Measurements from ENCODE around the gene PRR12. TPM values are rescaled to one million over a fixed set of nuclear protein-coding genes. Genes with fewer than 3 reads are reported as not detected.

Gene PRR12
- total and polyA plus RNA-seq, 2 donors (not counting 3 experiments of a cell fraction or from before 2014, with no cell fraction given), result 1.9 to 37.0 TPM

DNA sequence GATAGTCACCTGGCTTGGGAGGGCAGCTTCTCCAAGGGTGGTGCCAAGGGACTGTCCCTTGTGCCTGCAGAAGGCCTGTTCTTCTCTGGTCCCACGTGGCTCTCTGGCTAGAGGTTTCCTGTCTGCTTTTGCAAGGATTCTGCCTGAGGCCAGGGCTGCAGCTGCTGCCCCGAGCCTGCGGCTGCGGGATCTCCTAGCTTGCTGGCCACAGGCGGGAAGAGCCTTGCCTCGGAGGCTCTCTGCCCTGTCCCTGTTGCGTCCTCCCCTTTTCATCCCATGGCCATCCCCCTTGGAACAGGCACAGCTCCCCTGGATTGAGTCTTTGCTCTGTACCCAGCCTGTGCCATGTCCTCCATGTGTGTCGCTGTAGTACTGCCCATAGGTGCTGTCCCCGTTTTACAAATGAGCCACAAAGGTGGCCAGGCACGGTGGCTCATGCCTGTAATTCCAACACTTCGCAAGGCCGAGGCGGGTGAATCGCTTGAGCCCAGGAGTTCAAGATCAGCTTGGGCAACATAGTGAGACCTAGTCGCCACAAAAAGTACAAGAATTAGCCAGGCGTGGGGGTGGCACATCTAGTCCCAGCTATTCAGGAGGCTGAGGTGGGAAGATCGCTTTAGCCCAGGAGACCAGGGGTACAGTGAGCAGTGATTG, 65.6 kb downstream of the PRR12 start:
- CTCF ChIA-PET, result interaction anchor here (1.3 to 1.6 kb wide), 2 partner anchors 8 to 15 kb away, joined by 3 to 6 read pairs; no protein-coding TSS in a partner anchor
- Histone ChIP-seq H3K27me3 (ENCODE audit: control insufficient read depth in 2 of 2, insufficient read depth in 2 of 2, low read length in 2 of 2) (no peaks in the 10 kb centered on the region), H3K79me2 (ENCODE audit: control insufficient read depth, insufficient read depth, low read length) (no peaks in the 10 kb centered on the region), H4K20me1 (replicated peaks; ENCODE audit: control insufficient read depth, extremely low read depth, insufficient read depth, low read length) (no peaks in the 10 kb centered on the region), H2AFZ (ENCODE audit: low read depth, low read length) (no peak overlapping the region), H3K4me3 (replicated peaks in 1 of 3; ENCODE audit: insufficient read depth in 1 of 3, low read depth in 1 of 3, low read length in 3 of 3) (no peak overlapping the region), H3K4me2 (ENCODE audit: insufficient read depth, low read length) (no peak overlapping the region), H3K9me1 (replicated peaks; ENCODE audit: control insufficient read depth, extremely low read depth, insufficient read depth, low read length) (no peaks in the 10 kb centered on the region), H3K4me1 (ENCODE audit: control insufficient read depth, extremely low read depth, insufficient read depth, low read length) (no peaks in the 10 kb centered on the region), H3K9ac (replicated peaks; ENCODE audit: extremely low read depth, insufficient read depth, low read length) (no peak overlapping the region), H3K36me3 (ENCODE audit: control insufficient read depth in 2 of 2, extremely low read depth in 1 of 2, insufficient read depth in 2 of 2, low read length in 2 of 2) (peaks cover 22 to 67% of the 10 kb centered on the region in 2 experiments), H3K9me3 (replicated peaks; ENCODE audit: control insufficient read depth, insufficient read depth, low read length) (no peaks in the 10 kb centered on the region), H3K27ac (ENCODE audit: insufficient read depth, low read depth, low read length) (no peak overlapping the region)
- FAIRE-seq, result no peak
- intact Hi-C loops (cut with micrococcal nuclease), result no loop called here
- dilution Hi-C loops (cut with MboI; ENCODE audit: extremely low pct_ligation_motif_present, low sequenced_read_pairs), result no loop called here
- no peak for DNase-seq (ENCODE audit: low read depth, low spot score)
- BruUV-seq (replicated peaks), result no TSS peak
- POLR2A ChIA-PET, result interaction anchor here (0.6 kb wide), 1 partner anchor 23 kb away, joined by 6 read pairs; no protein-coding TSS in a partner anchor
- no peak for TF ChIP-seq JUN (IDR thresholded peaks at IDR 0.05; ENCODE audit: borderline replicate concordance, insufficient read depth, insufficient read length, low read depth)
- no peak for TF ChIP-seq GATA2 (IDR thresholded peaks at IDR 0.05; ENCODE audit: insufficient read depth, insufficient read length, low read depth, low read length)
- TF ChIP-seq CTCF (IDR thresholded peaks at IDR 0.05; ENCODE audit: extremely low read depth in 1 of 2, insufficient read depth in 1 of 2, low read depth in 1 of 2, low read length in 2 of 2), result no peak
- no peak for TF ChIP-seq FOS (IDR thresholded peaks at IDR 0.05; ENCODE audit: borderline replicate concordance, insufficient read depth, low read length)
- no peak for TF ChIP-seq MAX (IDR thresholded peaks at IDR 0.05; ENCODE audit: insufficient read depth, insufficient read length)
- TF ChIP-seq MYC (IDR thresholded peaks at IDR 0.05; ENCODE audit: low read depth, low read length), result no peak
- TF ChIP-seq POLR2AphosphoS5 (IDR thresholded peaks at IDR 0.05; ENCODE audit: insufficient read depth, low read depth, low read length), result no peak
- no peak for TF ChIP-seq EZH2 (IDR thresholded peaks at IDR 0.05; ENCODE audit: borderline replicate concordance, low read depth, low read length, severe bottlenecking)
- TF ChIP-seq POLR2A (IDR thresholded peaks at IDR 0.05; ENCODE audit: low read depth, low read length), result no peak
